KMS-11 (cell line): ENCODE results near the gene CHST11.

Source experiments
- H2AFZ ChIP-seq: fragments of 200-600 bp; sonication (generic); 2 replicates; pipeline ENCODE4 v1.6.1; 2016; ENCODE audit warnings: antibody characterized with exemption, mixed run types, low read depth
- H3K27ac ChIP-seq: fragments of 200-600 bp; sonication (generic); 2 replicates; pipeline ENCODE4 v1.6.1; 2016; ENCODE audit warnings: mild to moderate bottlenecking, mixed run types
- H3K27me3 ChIP-seq: fragments of 200-600 bp; sonication (generic); 2 replicates; pipeline ENCODE4 v1.6.1; 2017; ENCODE audit warnings: mild to moderate bottlenecking, low read depth, mixed run types, moderate library complexity; ENCODE audit not compliant: insufficient read depth
- H3K36me3 ChIP-seq: fragments of 200-600 bp; sonication (generic); 2 replicates; pipeline ENCODE4 v1.6.1; 2017; ENCODE audit warnings: mild to moderate bottlenecking, mixed run types; ENCODE audit not compliant: insufficient read depth
- H3K4me1 ChIP-seq: fragments of 200-600 bp; sonication (generic); 2 replicates; pipeline ENCODE4 v1.6.1; 2016; ENCODE audit warnings: mild to moderate bottlenecking, low read depth, mixed run types; ENCODE audit not compliant: poor library complexity, severe bottlenecking
- H3K4me2 ChIP-seq: fragments of 200-600 bp; sonication (generic); 2 replicates; pipeline ENCODE4 v1.7.0; 2016; ENCODE audit warnings: mild to moderate bottlenecking, mixed run types
- H3K4me3 ChIP-seq: fragments of 200-600 bp; sonication (generic); IDR thresholded peaks from 2 replicates; pipeline ENCODE4 v1.6.1; 2017; ENCODE audit warnings: low read depth, low read length, mixed read lengths; ENCODE audit not compliant: insufficient read depth
- H3K79me2 ChIP-seq: fragments of 200-600 bp; sonication (generic); 2 replicates; pipeline ENCODE4 v1.6.1; 2016; ENCODE audit warnings: low read depth, mixed run types; ENCODE audit not compliant: insufficient read depth
- H3K9ac ChIP-seq: fragments of 200-600 bp; sonication (generic); 2 replicates; pipeline ENCODE4 v1.6.1; 2016; ENCODE audit warnings: mild to moderate bottlenecking, mixed run types
- H4K20me1 ChIP-seq: fragments of 200-600 bp; sonication (generic); 2 replicates; pipeline ENCODE4 v1.6.1; 2016; ENCODE audit warnings: mild to moderate bottlenecking, mixed run types; ENCODE audit not compliant: insufficient read depth
- TF ChIP-seq, protein P1 (sequence below): fragments of 200-600 bp; sonication (generic); conservative IDR thresholded peaks from 2 replicates; pipeline ENCODE4 v1.6.1; 2017; ENCODE audit warnings: low read depth, mild to moderate bottlenecking, antibody characterized with exemption, low read length, moderate library complexity, mixed read lengths

CHST11 gene

DNA sequence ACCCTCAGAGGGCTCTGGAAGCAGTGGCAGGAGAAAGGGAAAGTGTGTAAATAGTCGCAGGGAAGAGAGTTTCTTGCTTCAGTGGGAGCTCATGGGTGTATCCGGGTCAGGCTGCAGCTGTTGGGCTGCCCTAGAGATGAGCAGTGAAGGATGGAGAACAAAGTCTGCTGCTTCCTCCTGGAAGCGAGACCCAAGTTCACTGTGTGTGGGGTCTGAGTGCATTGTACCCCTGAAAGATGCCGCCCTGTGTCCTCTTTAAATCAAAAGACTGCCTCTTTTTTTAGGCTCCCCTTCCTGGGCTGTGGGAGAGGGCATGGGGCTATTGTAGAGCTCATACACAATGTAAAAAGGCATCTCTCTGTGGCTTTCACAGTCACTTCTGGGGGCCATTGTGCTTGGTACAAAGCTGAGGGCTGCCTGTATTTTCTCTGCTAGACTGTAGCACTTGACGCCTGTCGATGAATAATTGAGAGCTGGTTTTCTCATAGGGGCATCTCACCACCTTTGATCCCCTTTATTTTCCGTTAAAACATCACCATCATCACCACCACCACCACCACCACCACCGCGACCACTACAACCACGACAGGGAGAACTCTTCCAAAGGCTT is 16.7 kb downstream of the CHST11 start:
- TF ChIP-seq, protein P1, sequence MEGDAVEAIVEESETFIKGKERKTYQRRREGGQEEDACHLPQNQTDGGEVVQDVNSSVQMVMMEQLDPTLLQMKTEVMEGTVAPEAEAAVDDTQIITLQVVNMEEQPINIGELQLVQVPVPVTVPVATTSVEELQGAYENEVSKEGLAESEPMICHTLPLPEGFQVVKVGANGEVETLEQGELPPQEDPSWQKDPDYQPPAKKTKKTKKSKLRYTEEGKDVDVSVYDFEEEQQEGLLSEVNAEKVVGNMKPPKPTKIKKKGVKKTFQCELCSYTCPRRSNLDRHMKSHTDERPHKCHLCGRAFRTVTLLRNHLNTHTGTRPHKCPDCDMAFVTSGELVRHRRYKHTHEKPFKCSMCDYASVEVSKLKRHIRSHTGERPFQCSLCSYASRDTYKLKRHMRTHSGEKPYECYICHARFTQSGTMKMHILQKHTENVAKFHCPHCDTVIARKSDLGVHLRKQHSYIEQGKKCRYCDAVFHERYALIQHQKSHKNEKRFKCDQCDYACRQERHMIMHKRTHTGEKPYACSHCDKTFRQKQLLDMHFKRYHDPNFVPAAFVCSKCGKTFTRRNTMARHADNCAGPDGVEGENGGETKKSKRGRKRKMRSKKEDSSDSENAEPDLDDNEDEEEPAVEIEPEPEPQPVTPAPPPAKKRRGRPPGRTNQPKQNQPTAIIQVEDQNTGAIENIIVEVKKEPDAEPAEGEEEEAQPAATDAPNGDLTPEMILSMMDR: no peak
- H3K27me3 ChIP-seq: no peaks in the 10 kb centered on the region
- H2AFZ ChIP-seq: no peak overlapping the region
- H3K79me2 ChIP-seq: peaks cover 9% of the 10 kb centered on the region; the same call in 1 of the 2 replicates
- H3K27ac ChIP-seq: no peak overlapping the region
- no peak overlapping the region for H3K4me2 ChIP-seq
- no peak overlapping the region for H3K9ac ChIP-seq
- H3K4me3 ChIP-seq: no peak overlapping the region
- H4K20me1 ChIP-seq: no peaks in the 10 kb centered on the region
- H3K36me3 ChIP-seq: no peaks in the 10 kb centered on the region
- H3K4me1 ChIP-seq: peaks cover 60% of the 10 kb centered on the region

DNA sequence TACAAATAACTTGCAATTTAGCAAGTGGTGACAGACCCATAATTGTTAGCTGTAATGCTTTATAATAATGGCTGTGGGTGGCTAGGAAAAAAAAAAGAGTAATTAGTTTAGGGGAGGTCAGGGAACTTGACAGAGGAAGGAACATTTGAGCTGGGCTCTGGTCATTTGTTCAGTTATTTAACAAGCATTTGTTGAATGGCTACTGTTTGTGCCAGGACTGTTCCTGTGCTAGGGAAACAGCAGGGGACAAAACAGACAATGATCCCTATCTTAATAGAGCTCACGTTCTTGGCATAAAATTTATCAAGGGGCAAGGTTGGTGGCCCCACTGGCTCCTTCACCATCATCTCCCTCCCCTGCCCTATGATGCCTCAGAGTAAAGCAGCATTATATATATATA is 18.5 kb downstream of the CHST11 start:
- no peaks in the 10 kb centered on the region; the same call in 1 of the 2 replicates for H3K79me2 ChIP-seq
- TF ChIP-seq, protein P1: no peak
- H3K4me1 ChIP-seq: peaks cover 60% of the 10 kb centered on the region
- no peak overlapping the region for H3K27ac ChIP-seq
- no peak overlapping the region for H3K4me3 ChIP-seq
- no peak overlapping the region for H3K9ac ChIP-seq
- H3K36me3 ChIP-seq: no peaks in the 10 kb centered on the region
- H3K27me3 ChIP-seq: no peaks in the 10 kb centered on the region
- no peaks in the 10 kb centered on the region for H4K20me1 ChIP-seq
- no peak overlapping the region for H2AFZ ChIP-seq
- no peak overlapping the region for H3K4me2 ChIP-seq

DNA sequence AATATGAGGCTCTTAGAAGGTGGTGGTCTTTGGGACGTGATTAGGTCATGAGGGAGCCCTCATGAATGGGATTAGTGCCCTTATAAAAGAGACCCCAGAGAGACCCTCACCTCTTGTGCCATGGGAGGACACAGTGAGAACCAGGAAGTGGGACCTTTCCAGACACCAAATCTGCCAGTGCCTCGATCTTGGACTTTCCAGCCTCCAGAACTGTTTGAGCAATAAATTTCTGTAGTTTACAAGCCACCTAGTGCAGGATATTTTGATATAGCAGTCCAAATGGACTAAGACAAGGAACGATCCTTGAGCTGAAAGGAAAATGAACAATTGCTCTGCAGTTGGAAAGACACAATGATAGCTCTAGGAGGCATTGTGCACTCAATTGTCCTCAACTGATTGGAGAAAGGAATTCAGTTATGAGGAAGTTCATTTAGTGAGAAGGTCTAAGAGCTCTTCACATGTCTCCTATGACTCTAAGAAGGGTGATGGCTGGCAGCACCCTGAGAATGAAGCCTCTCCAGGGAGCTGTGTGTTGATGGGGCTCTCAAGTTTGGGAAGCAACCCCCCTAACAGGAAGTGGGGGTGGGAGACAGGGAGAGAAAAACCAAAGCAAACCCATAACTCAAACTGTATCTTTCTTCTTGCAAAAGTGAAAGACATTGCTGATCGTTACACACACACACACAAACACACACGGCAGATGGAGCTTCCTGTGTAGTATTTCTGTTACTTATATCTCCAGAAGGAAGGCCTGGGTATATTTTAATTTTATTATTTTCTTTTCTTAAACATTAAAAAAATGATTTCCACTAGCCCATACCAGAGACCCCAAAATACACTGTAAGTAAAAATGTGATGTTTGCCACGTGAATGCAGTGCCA is 21.0 kb downstream of the CHST11 start:
- Histone ChIP-seq H3K4me1 (peaks cover 61% of the 10 kb centered on the region), H3K27me3 (no peaks in the 10 kb centered on the region), H3K27ac (peak overlapping the region; percentile 30; the same call in 1 of the 2 replicates), H3K36me3 (no peaks in the 10 kb centered on the region), H2AFZ (peak overlapping the region; percentile 40; the same call in 1 of the 2 replicates), H4K20me1 (no peaks in the 10 kb centered on the region), H3K79me2 (no peaks in the 10 kb centered on the region; the same call in 1 of the 2 replicates), H3K4me3 (no peak overlapping the region), H3K9ac (no peak overlapping the region; the same call in 1 of the 2 replicates), H3K4me2 (peak overlapping the region; percentile 84)
- TF ChIP-seq, protein P1: no peak

DNA sequence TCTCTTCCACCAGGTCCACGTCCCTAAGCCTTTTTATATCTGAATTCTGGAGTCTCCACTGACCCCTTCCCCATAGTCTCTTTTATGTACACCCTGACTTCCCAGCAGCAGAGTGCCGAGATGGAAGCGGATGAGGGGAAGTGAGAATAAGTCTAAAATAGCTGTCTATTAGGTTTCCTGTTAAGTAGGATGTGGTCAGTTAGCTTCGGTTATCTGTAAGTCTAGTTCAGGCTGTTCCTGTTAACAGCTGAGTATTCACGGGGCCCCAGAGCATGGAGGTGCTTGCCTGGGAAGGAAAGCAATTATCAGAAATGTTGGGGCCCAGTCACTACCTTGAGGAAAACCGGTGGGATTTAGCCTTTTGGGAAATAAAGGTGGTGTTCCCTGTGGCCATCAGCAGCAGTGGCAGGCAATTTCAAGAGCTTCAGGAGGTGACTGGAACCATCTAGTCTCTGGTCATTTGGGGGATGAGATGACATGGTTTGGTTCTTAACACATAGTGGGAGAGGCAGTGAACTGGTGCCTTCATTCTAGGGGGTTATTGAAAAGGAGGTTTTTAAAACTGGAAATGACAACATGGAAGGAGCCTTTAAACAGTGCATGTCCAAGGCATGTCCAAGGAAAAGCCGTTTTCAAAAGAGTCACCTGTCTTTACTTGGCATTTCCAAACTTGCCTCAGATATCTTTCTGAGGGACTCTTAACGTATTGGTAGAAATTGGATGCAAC is 21.8 kb downstream of the CHST11 start:
- Histone ChIP-seq H3K9ac (no peak overlapping the region; the same call in 1 of the 2 replicates), H3K4me2 (peak overlapping the region; percentile 84), H3K27me3 (no peaks in the 10 kb centered on the region), H3K4me1 (peaks cover 61% of the 10 kb centered on the region), H3K79me2 (no peaks in the 10 kb centered on the region; the same call in 1 of the 2 replicates), H3K27ac (peak overlapping the region; percentile 30; the same call in 1 of the 2 replicates), H3K36me3 (no peaks in the 10 kb centered on the region), H4K20me1 (no peaks in the 10 kb centered on the region), H3K4me3 (no peak overlapping the region), H2AFZ (peak overlapping the region; percentile 40)
- TF ChIP-seq, protein P1: no peak
